GM21619 (cell line): ENCODE measurements around the gene NBPF12.
"Not testable (repeated sequence)": the region's sequence is repeated elsewhere in the genome, so short reads cannot be mapped to it uniquely, and the experiment has no call there.

Experiments used
- ATAC-seq: cut with Tn5 transposase; IDR thresholded peaks from one replicate; pipeline ENCODE4 v1.9.1; 2021; ENCODE audit not compliant: unreplicated experiment

The NBPF12 gene

DNA sequence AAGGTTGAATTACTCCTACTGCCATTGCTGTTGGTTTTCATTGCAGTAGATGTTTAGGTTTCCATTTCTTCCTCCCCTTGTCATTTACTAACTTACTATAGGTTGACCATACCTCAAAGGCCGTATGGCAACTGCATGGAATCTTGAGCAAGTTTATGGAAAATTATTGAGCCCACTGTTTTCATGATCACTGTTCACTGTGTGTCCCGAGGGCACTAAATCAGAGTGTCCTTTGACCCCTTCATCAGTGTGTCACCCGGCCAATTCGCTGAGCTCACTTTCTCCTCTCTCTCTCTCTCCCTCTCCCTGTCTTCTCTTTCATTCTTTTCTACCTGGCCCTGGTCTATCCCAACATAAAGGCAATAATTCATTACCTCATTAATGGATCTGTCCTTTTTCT is 47.7 kb downstream of the NBPF12 start:
- not testable (repeated sequence) for ATAC-seq

- ATAC-seq = not testable (repeated sequence)
Measured at GRCh38 chr1:146986450-146986849, 48.3 kb downstream of the NBPF12 start.

GRCh38 chr1:146987502-146987901 is 49.4 kb downstream of the NBPF12 start:
- ATAC-seq = not testable (repeated sequence)

DNA sequence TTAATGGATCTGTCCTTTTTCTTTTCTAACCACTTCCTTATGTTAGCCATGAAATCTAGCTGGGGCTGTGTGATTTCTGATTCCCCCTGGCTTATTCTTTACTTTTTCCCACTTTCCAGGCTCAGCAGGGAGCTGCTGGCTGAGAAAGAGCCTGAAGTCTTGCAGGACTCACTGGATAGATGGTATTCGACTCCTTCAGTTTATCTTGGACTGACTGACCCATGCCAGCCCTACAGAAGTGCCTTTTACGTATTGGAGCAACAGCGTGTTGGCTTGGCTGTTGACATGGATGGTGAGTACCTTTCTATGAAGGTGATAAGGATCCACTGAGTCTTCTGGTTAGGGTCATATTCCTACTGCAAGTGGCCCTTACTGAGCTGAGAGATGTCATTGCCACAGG is 51.3 kb downstream of the NBPF12 start:
- ATAC-seq = not testable (repeated sequence)

DNA sequence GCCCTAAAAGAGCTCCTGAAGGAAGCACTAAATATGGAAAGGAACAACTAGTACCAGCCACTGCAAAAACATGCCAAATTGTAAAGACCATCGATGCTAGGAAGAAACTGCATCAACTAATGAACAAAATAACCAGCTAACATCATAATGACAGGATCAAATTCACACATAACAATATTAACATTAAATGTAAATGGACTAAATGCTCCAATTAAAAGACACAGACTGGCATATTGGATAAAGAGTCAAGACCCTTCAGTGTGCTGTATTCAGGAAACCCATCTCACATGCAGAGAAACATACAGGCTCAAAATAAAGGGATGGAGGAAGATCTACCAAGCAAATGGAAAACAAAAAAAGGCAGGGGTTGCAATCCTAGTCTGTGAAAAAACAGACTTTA is 70.4 kb downstream of the NBPF12 start:
- not testable (repeated sequence) for ATAC-seq

DNA sequence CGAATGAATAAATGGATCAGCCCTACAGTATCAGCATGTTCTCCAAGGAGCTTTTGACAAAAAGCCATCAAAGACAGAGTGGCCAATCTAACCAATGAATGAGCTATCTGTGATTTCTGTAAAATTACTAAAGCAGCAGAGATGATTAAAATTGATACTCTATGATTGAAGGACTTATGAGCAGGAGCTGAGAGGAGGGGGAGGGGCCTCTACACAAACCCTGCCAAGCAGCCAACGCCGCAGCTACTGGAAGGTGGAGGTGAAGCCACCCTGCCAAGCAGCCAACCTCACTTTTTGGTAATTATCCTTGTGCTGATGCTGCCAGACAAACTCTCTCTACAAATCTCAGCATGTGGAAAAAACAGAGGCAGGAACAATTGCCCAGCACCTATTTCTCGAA is 88.9 kb downstream of the NBPF12 start:
- not testable (repeated sequence) for ATAC-seq

GRCh38 chr1:147030066-147030653 is 92.0 kb downstream of the NBPF12 start:
- not testable (repeated sequence) for ATAC-seq

- ATAC-seq = no peak
Measured at GRCh38 chr1:147039916-147040315, 101.8 kb downstream of the NBPF12 start.

GRCh38 chr1:147042891-147043290 is 104.8 kb downstream of the NBPF12 start:
- not testable (repeated sequence) for ATAC-seq

- ATAC-seq = not testable (repeated sequence)
Measured at GRCh38 chr1:147044511-147044910, 106.4 kb downstream of the NBPF12 start.
